D721Med (cell line): Measurements from ENCODE around the gene CYSRT1.

Source experiments
- DNase-seq: peaks from one replicate; pipeline ENCODE4 v3.0.0; 2011; ENCODE audit warnings: low spot score; ENCODE audit not compliant: insufficient read length
- FAIRE-seq: peaks from 2 replicates; lab custom pipeline; 2011; peaks lifted over from hg19 to GRCh38; lab: Jason Lieb, UNC
- TF ChIP-seq, protein P1 (sequence below): IDR thresholded peaks from 2 replicates; pipeline ENCODE4 v1.5.1; 2012; ENCODE audit warnings: mild to moderate bottlenecking, control low read depth; ENCODE audit not compliant: insufficient read depth; ENCODE audit errors: missing control alignments

CYSRT1 gene

GRCh38 chr9:137218754-137219271, 6.2 kb upstream of the CYSRT1 start:
- TF ChIP-seq, protein P1, sequence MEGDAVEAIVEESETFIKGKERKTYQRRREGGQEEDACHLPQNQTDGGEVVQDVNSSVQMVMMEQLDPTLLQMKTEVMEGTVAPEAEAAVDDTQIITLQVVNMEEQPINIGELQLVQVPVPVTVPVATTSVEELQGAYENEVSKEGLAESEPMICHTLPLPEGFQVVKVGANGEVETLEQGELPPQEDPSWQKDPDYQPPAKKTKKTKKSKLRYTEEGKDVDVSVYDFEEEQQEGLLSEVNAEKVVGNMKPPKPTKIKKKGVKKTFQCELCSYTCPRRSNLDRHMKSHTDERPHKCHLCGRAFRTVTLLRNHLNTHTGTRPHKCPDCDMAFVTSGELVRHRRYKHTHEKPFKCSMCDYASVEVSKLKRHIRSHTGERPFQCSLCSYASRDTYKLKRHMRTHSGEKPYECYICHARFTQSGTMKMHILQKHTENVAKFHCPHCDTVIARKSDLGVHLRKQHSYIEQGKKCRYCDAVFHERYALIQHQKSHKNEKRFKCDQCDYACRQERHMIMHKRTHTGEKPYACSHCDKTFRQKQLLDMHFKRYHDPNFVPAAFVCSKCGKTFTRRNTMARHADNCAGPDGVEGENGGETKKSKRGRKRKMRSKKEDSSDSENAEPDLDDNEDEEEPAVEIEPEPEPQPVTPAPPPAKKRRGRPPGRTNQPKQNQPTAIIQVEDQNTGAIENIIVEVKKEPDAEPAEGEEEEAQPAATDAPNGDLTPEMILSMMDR = no peak
- no peak for FAIRE-seq
- DNase-seq = no peak

- DNase-seq (no peak), FAIRE-seq (no peak)
- TF ChIP-seq, protein P1 = no peak
These were observed 5.1 kb upstream of the CYSRT1 start for GRCh38 chr9:137219757-137220316.

DNA sequence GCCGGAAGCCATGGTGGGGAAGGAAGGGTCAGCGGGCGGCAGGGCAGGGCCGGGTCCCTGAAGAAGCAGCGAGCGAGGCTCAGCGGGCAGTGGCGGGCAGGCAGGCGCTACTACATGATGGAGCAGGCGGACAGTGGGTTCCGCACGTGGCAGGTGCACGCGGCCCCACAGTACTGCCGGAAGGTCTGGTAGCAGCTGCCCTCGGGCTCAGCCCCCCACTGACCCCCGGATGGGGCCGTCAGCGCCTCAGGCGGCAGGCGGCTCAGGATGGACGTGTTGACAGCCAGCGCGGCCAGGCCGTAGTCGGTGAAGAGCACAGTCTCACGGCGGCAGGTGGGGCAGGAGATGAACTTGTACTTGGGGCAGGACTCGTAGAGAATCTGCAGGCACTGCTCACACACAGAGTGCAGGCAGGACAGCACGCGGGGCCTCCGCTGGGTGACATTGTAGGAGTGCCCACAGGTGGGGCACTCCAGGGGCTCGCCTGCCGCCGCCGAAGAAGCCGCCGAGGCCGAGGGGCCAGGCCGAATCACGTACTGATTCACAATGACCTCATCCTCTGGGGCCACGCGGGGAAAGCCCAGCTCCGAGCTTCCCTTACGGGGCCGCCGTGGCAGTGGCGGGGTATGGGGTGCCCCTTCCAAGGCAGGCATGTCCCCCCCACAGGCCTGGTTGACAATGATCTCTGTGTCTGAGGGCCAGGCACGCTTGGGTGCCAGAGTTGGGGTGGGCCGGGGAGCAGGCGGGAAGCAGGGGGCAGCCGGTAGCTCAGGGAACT, 4.5 kb upstream of the CYSRT1 start:
- TF ChIP-seq, protein P1 = no peak
- DNase-seq = no peak
- FAIRE-seq = no peak

GRCh38 chr9:137221095-137221505, 3.9 kb upstream of the CYSRT1 start:
- FAIRE-seq = no peak
- TF ChIP-seq, protein P1 = no peak

DNA sequence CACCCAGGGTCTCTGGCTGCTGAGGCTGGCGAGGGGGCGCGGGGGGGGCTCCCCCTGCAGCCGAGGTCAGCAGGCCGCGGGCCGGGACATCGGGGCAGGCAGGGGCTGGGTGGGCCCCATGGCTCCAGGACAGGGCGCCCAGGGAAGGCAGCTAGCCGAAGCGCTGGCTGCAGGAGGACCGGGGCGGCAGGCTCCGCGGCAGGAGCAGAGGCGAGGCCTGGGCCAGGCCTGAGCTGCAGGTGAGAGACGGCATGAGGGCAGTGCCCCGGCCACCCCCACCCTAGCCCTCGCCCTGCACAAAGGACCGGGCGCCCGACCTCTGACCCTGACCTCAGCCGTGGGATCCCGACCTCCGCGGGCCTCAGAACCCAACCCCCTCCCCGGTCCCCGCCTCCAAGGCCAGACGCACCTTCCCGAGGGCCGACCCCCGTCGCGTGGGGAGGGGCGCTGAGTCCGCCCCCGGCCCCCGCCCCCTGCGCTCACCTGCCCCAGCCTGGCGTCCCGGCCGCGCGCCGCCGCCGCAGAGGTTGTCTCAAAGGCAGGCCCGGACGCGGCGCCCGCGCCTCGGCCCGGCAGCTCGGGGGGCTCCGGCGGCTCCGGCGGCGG, 3.4 kb upstream of the CYSRT1 start:
- TF ChIP-seq, protein P1 = no peak
- DNase-seq (no peak), FAIRE-seq (no peak)

More at GRCh38 chr9:137221095-137221505, 3.9 kb upstream of the CYSRT1 start:
- no peak for DNase-seq

GRCh38 chr9:137222190-137223077, 2.5 kb upstream of the CYSRT1 start, which contains the start of gene RNF208:
Gene RNF208, minus strand, starts transcription at chr9:137222240. Its CDS starts 1,028 bp downstream, at chr9:137221212.
- DNase-seq (no peak), FAIRE-seq (no peak)
- TF ChIP-seq, protein P1 = no peak
